ENCODE results near the gene PLD1.

Gene PLD1

GRCh38 chr3:171788546-171789351 lies 21.5 kb downstream of the PLD1 start:
- Histone ChIP-seq H3K27me3 (ENCODE audit: control insufficient read depth, insufficient read depth, low read length) (no peaks in the 10 kb centered on the region), H3K4me1 (ENCODE audit: control insufficient read depth, insufficient read depth, low read length) (peaks cover 3% of the 10 kb centered on the region), H3K9ac (ENCODE audit: low read depth, low read length) (no peak overlapping the region), H3K9me3 (ENCODE audit: control insufficient read depth, insufficient read depth, low read length) (no peaks in the 10 kb centered on the region), H3K36me3 (ENCODE audit: control insufficient read depth, insufficient read depth, low read length) (no peaks in the 10 kb centered on the region), H3K4me3 (ENCODE audit: low read depth, low read length) (no peak overlapping the region)

DNA sequence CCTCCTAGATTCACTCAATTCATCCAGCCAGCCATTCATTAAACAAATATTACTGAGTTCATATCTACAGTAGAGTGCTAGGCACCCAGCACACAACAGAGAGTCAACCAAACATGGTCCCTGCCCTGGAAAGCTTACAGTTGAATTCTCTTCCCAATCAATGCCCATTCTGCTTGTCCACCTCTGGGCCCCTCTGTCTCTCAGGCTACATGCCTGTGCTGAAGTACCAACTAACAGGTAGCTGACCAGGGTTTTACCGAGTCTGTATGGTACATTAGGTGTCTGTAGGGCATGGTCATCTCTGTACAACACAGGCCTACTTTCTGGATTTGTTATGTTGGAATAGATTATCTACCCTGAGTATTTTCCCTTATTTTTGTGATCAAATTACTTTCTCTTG lies 23.3 kb downstream of the PLD1 start:
- H3K36me3 ChIP-seq (ENCODE audit: control insufficient read depth, insufficient read depth, low read length), result no peaks in the 10 kb centered on the region
- H3K27me3 ChIP-seq (ENCODE audit: control insufficient read depth, insufficient read depth, low read length), result no peaks in the 10 kb centered on the region
- no peaks in the 10 kb centered on the region for H3K9me3 ChIP-seq (ENCODE audit: control insufficient read depth, insufficient read depth, low read length)
- no peak overlapping the region for H3K4me3 ChIP-seq (ENCODE audit: low read depth, low read length)
- no peak overlapping the region for H3K9ac ChIP-seq (ENCODE audit: low read depth, low read length)
- peaks cover 3% of the 10 kb centered on the region for H3K4me1 ChIP-seq (ENCODE audit: control insufficient read depth, insufficient read depth, low read length)

DNA sequence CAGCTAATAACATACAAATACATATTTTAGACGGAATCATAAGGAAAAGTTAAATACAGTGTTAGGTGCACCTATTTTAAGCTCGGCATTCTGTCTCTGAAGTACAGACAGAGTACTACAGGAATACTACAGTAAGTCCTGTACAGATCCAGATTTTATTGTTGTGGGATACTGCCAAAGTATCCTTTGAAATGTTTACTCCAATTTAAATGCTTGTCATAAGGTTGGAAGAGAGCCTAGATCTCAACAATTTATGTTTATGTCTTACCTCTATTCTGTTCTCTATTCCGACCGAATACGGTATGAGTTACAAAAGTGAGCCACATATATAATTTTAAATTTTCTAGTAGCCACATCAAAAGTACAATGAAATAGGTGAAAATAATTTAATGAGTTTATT lies 25.3 kb downstream of the PLD1 start:
- H3K9me3 ChIP-seq (ENCODE audit: control insufficient read depth, insufficient read depth, low read length), result no peaks in the 10 kb centered on the region
- no peaks in the 10 kb centered on the region for H3K36me3 ChIP-seq (ENCODE audit: control insufficient read depth, insufficient read depth, low read length)
- no peaks in the 10 kb centered on the region for H3K4me1 ChIP-seq (ENCODE audit: control insufficient read depth, insufficient read depth, low read length)
- H3K9ac ChIP-seq (ENCODE audit: low read depth, low read length), result no peak overlapping the region
- H3K4me3 ChIP-seq (ENCODE audit: low read depth, low read length), result no peak overlapping the region
- H3K27me3 ChIP-seq (ENCODE audit: control insufficient read depth, insufficient read depth, low read length), result no peaks in the 10 kb centered on the region

GRCh38 chr3:171784387-171784786 lies 25.9 kb downstream of the PLD1 start:
- H3K9me3 ChIP-seq (ENCODE audit: control insufficient read depth, insufficient read depth, low read length), result no peaks in the 10 kb centered on the region
- H3K4me3 ChIP-seq (ENCODE audit: low read depth, low read length), result no peak overlapping the region
- H3K9ac ChIP-seq (ENCODE audit: low read depth, low read length), result no peak overlapping the region
- no peaks in the 10 kb centered on the region for H3K4me1 ChIP-seq (ENCODE audit: control insufficient read depth, insufficient read depth, low read length)
- no peaks in the 10 kb centered on the region for H3K27me3 ChIP-seq (ENCODE audit: control insufficient read depth, insufficient read depth, low read length)
- H3K36me3 ChIP-seq (ENCODE audit: control insufficient read depth, insufficient read depth, low read length), result no peaks in the 10 kb centered on the region

- H3K9me3 ChIP-seq (ENCODE audit: control insufficient read depth, insufficient read depth, low read length), result no peaks in the 10 kb centered on the region
- no peaks in the 10 kb centered on the region for H3K27me3 ChIP-seq (ENCODE audit: control insufficient read depth, insufficient read depth, low read length)
- H3K4me3 ChIP-seq (ENCODE audit: low read depth, low read length), result no peak overlapping the region
- no peak overlapping the region for H3K9ac ChIP-seq (ENCODE audit: low read depth, low read length)
- no peaks in the 10 kb centered on the region for H3K4me1 ChIP-seq (ENCODE audit: control insufficient read depth, insufficient read depth, low read length)
- H3K36me3 ChIP-seq (ENCODE audit: control insufficient read depth, insufficient read depth, low read length), result no peaks in the 10 kb centered on the region
These were observed 26.7 kb downstream of the PLD1 start for GRCh38 chr3:171783626-171784025.

- Histone ChIP-seq H3K36me3 (ENCODE audit: control insufficient read depth, insufficient read depth, low read length) (no peaks in the 10 kb centered on the region), H3K4me3 (ENCODE audit: low read depth, low read length) (no peak overlapping the region), H3K9ac (ENCODE audit: low read depth, low read length) (no peak overlapping the region), H3K9me3 (ENCODE audit: control insufficient read depth, insufficient read depth, low read length) (no peaks in the 10 kb centered on the region), H3K4me1 (ENCODE audit: control insufficient read depth, insufficient read depth, low read length) (no peaks in the 10 kb centered on the region), H3K27me3 (ENCODE audit: control insufficient read depth, insufficient read depth, low read length) (no peaks in the 10 kb centered on the region)
These were observed 27.2 kb downstream of the PLD1 start for GRCh38 chr3:171783086-171783485.

DNA sequence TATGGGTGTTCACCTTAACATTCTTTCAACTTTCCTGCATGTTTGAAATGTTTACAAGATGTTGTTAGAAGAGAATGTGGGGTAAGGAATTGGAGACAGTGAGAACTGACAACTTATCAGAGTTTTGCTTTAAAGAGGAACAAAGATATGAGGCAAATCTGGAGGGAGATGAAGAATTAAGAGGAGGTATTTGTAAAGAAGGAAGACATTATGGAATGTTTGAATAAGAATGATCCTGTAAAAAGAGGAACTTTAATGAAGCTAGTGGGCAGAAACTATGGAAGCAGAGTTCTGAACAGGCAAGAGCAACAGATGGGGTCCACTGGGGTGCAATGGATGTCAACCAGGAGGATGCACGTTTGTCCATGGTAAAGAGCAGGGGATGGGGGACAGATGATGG lies 27.7 kb downstream of the PLD1 start:
- H3K9ac ChIP-seq (ENCODE audit: low read depth, low read length), result no peak overlapping the region
- H3K9me3 ChIP-seq (ENCODE audit: control insufficient read depth, insufficient read depth, low read length), result no peaks in the 10 kb centered on the region
- H3K27me3 ChIP-seq (ENCODE audit: control insufficient read depth, insufficient read depth, low read length), result no peaks in the 10 kb centered on the region
- H3K4me1 ChIP-seq (ENCODE audit: control insufficient read depth, insufficient read depth, low read length), result no peaks in the 10 kb centered on the region
- H3K4me3 ChIP-seq (ENCODE audit: low read depth, low read length), result no peak overlapping the region
- no peaks in the 10 kb centered on the region for H3K36me3 ChIP-seq (ENCODE audit: control insufficient read depth, insufficient read depth, low read length)

DNA sequence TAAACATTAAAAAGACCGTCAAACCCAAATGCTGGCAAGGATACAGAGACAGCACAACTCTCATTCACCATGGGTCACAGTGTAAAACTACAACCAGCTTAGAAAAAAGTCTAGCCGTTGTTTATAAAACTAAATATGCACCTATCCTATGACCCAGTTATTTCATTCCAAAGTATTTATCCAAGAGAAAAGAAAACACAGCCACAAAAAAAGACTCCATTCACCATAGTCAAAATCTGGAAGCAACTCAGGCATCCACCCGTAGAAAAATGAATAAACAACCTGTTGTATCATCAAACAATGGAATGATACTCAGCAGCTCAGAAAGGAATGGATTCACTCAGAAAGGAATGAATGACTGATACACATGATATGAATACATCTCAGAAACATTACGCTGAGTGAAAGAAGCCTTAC lies 28.6 kb downstream of the PLD1 start:
- Histone ChIP-seq H3K4me1 (ENCODE audit: control insufficient read depth, insufficient read depth, low read length) (peaks cover 7% of the 10 kb centered on the region), H3K9ac (ENCODE audit: low read depth, low read length) (no peak overlapping the region), H3K4me3 (ENCODE audit: low read depth, low read length) (no peak overlapping the region), H3K36me3 (ENCODE audit: control insufficient read depth, insufficient read depth, low read length) (no peaks in the 10 kb centered on the region), H3K9me3 (ENCODE audit: control insufficient read depth, insufficient read depth, low read length) (no peaks in the 10 kb centered on the region), H3K27me3 (ENCODE audit: control insufficient read depth, insufficient read depth, low read length) (no peaks in the 10 kb centered on the region)

DNA sequence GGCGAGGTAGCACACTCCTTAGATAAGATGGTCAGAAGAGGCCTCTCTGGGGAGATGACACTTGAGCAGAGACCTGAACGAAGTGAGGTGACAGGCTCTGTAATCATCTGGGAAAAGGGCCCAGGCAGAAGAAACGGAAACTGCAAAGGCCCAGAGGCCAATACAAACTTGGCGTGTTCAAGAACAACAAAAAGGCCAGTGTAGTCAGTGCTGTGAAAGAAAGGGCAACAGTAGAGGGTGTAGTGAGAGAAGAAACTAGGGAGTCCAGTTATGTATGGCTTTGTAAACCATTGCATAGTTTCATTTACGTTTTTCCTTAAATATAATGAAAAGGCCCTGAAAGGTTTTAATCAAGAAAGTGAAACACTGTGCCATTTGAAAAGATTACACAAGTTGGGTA lies 31.8 kb downstream of the PLD1 start:
- H3K4me1 ChIP-seq (ENCODE audit: control insufficient read depth, insufficient read depth, low read length), result peaks cover 11% of the 10 kb centered on the region
- H3K4me3 ChIP-seq (ENCODE audit: low read depth, low read length), result no peak overlapping the region
- no peaks in the 10 kb centered on the region for H3K27me3 ChIP-seq (ENCODE audit: control insufficient read depth, insufficient read depth, low read length)
- no peak overlapping the region for H3K9ac ChIP-seq (ENCODE audit: low read depth, low read length)
- H3K9me3 ChIP-seq (ENCODE audit: control insufficient read depth, insufficient read depth, low read length), result no peaks in the 10 kb centered on the region
- no peaks in the 10 kb centered on the region for H3K36me3 ChIP-seq (ENCODE audit: control insufficient read depth, insufficient read depth, low read length)

- H3K4me1 ChIP-seq (ENCODE audit: control insufficient read depth, insufficient read depth, low read length), result peaks cover 11% of the 10 kb centered on the region
- no peak overlapping the region for H3K4me3 ChIP-seq (ENCODE audit: low read depth, low read length)
- H3K36me3 ChIP-seq (ENCODE audit: control insufficient read depth, insufficient read depth, low read length), result no peaks in the 10 kb centered on the region
- no peak overlapping the region for H3K9ac ChIP-seq (ENCODE audit: low read depth, low read length)
- no peaks in the 10 kb centered on the region for H3K9me3 ChIP-seq (ENCODE audit: control insufficient read depth, insufficient read depth, low read length)
- H3K27me3 ChIP-seq (ENCODE audit: control insufficient read depth, insufficient read depth, low read length), result no peaks in the 10 kb centered on the region
These were observed 32.7 kb downstream of the PLD1 start for GRCh38 chr3:171777596-171777995.

- Histone ChIP-seq H3K4me1 (ENCODE audit: control insufficient read depth, insufficient read depth, low read length) (peaks cover 11% of the 10 kb centered on the region), H3K9ac (ENCODE audit: low read depth, low read length) (no peak overlapping the region), H3K4me3 (ENCODE audit: low read depth, low read length) (no peak overlapping the region), H3K9me3 (ENCODE audit: control insufficient read depth, insufficient read depth, low read length) (no peaks in the 10 kb centered on the region), H3K36me3 (ENCODE audit: control insufficient read depth, insufficient read depth, low read length) (no peaks in the 10 kb centered on the region), H3K27me3 (ENCODE audit: control insufficient read depth, insufficient read depth, low read length) (no peaks in the 10 kb centered on the region)
These were observed 33.3 kb downstream of the PLD1 start for GRCh38 chr3:171776839-171777583.

DNA sequence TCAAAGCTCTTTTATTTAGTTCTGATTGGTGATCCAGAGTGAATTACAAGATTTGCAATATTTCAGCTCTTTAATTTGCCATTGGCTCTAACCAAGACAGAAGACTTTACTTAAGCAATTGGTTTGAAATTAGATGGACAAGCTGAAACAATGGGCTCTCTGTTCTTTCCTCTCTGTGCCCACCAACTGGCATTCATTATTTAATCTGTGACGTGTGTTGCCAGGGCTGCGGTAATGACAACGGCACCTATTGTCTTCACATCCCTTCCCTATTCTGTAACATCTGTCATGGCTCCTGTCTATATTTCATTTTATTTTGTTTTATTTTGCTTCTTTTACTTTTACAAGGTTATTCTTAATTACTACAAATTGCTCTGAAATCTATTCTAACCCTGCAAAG lies 33.9 kb downstream of the PLD1 start:
- H3K27me3 ChIP-seq (ENCODE audit: control insufficient read depth, insufficient read depth, low read length), result no peaks in the 10 kb centered on the region
- H3K36me3 ChIP-seq (ENCODE audit: control insufficient read depth, insufficient read depth, low read length), result no peaks in the 10 kb centered on the region
- no peak overlapping the region for H3K4me3 ChIP-seq (ENCODE audit: low read depth, low read length)
- H3K4me1 ChIP-seq (ENCODE audit: control insufficient read depth, insufficient read depth, low read length), result peaks cover 11% of the 10 kb centered on the region
- no peaks in the 10 kb centered on the region for H3K9me3 ChIP-seq (ENCODE audit: control insufficient read depth, insufficient read depth, low read length)
- H3K9ac ChIP-seq (ENCODE audit: low read depth, low read length), result no peak overlapping the region
